DOHH2 (cell line): ENCODE measurements around the gene PARD6A.
A peak's percentile ranks its signal among the peaks of the same experiment; 100 is the strongest.

Experiments used
- H3F3A ChIP-seq: fragments of 200-600 bp; sonication (generic), shearing (Covaris generic); 2 replicates; pipeline ENCODE4 v1.6.0; 2016; ENCODE audit warnings: antibody characterized with exemption, mild to moderate bottlenecking; ENCODE audit not compliant: control insufficient read depth, insufficient read depth
- H3K27ac ChIP-seq: fragments of 200-600 bp; sonication (generic); 2 replicates; pipeline ENCODE4 v1.5.1; 2014; ENCODE audit warnings: low read depth, mild to moderate bottlenecking, low read length, moderate library complexity
- H3K27me3 ChIP-seq: fragments of 200-600 bp; sonication (generic); 2 replicates; pipeline ENCODE4 v1.6.1; 2014; ENCODE audit warnings: mild to moderate bottlenecking, low read length, mixed read lengths; ENCODE audit not compliant: control insufficient read depth
- H3K36me3 ChIP-seq: fragments of 200-600 bp; sonication (generic); 2 replicates; pipeline ENCODE4 v1.6.1; 2014; ENCODE audit warnings: mild to moderate bottlenecking, low read length, moderate library complexity, mixed read lengths; ENCODE audit not compliant: control insufficient read depth
- H3K4me1 ChIP-seq: fragments of 200-600 bp; sonication (generic); 2 replicates; pipeline ENCODE4 v1.6.1; 2014; ENCODE audit warnings: mild to moderate bottlenecking, low read length, mixed read lengths; ENCODE audit not compliant: control insufficient read depth
- H3K4me2 ChIP-seq: fragments of 200-600 bp; sonication (generic); 2 replicates; pipeline ENCODE4 v1.6.0; 2014; ENCODE audit warnings: mild to moderate bottlenecking, low read length, moderate library complexity
- H3K4me3 ChIP-seq: fragments of 200-600 bp; sonication (generic); 2 replicates; pipeline ENCODE4 v1.5.1; 2014; ENCODE audit warnings: mild to moderate bottlenecking, low read length, mixed read lengths
- H3K79me2 ChIP-seq: fragments of 200-600 bp; sonication (generic); 2 replicates; pipeline ENCODE4 v1.6.1; 2014; ENCODE audit warnings: mild to moderate bottlenecking, low read length, mixed read lengths; ENCODE audit not compliant: control insufficient read depth
- H3K9me2 ChIP-seq: fragments of 200-600 bp; sonication (generic); replicated peaks from 2 replicates; pipeline ENCODE4 v1.6.1; 2014; ENCODE audit warnings: mild to moderate bottlenecking, low read length, mixed read lengths; ENCODE audit not compliant: control insufficient read depth
- H3K9me3 ChIP-seq: fragments of 200-600 bp; sonication (generic); 2 replicates; pipeline ENCODE4 v1.6.1; 2014; ENCODE audit warnings: antibody characterized with exemption, low read length, mixed read lengths; ENCODE audit not compliant: control insufficient read depth, insufficient read depth
- H4K20me1 ChIP-seq: fragments of 200-600 bp; sonication (generic); 2 replicates; pipeline ENCODE4 v1.6.0; 2014; ENCODE audit warnings: low read depth, mild to moderate bottlenecking, antibody characterized with exemption, low read length, moderate library complexity; ENCODE audit not compliant: control insufficient read depth, insufficient read depth
- EZH2phosphoT487 ChIP-seq: fragments of 200-600 bp; sonication (generic); IDR thresholded peaks from 2 replicates; pipeline ENCODE4 v1.6.1; 2017; ENCODE audit warnings: borderline replicate concordance, mild to moderate bottlenecking, antibody characterized with exemption, low read length, moderate library complexity, mixed read lengths
- TF ChIP-seq, protein P1 (sequence below): fragments of 200-600 bp; sonication (generic); IDR thresholded peaks from one replicate; pipeline ENCODE4 v1.5.1; 2014; ENCODE audit warnings: antibody characterized with exemption, mild to moderate bottlenecking, low read depth, low read length; ENCODE audit not compliant: poor library complexity, severe bottlenecking

The PARD6A gene

DNA sequence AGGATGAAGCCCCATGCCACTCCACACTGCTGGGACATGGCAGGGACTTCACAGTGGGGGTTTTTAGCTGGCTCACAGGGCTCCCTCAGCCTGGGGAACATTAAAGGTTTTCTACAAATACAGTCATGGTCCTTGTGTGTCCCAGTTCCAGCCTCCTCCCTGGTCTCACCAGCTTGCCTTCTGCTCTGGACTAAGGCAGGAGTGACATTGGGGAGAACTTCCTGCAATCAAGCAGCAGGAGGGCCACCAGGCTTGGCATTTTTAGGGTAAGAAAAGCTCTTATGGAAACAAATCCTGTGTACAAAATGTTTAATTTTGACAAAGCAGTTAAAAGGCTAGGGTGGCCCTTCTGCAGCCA is 1.9 kb downstream of the PARD6A start:
- no peaks in the 10 kb centered on the region for H3K9me3 ChIP-seq
- H3K27ac ChIP-seq: no peak overlapping the region
- no peaks in the 10 kb centered on the region for H3K9me2 ChIP-seq
- no peak overlapping the region for H3K4me3 ChIP-seq
- peaks cover 4% of the 10 kb centered on the region; the same call in 1 of the 2 replicates for H4K20me1 ChIP-seq
- H3K36me3 ChIP-seq: peaks cover 40% of the 10 kb centered on the region
- H3K27me3 ChIP-seq: no peaks in the 10 kb centered on the region
- H3K4me2 ChIP-seq: no peak overlapping the region
- peaks cover 41% of the 10 kb centered on the region for H3K4me1 ChIP-seq
- no peaks in the 10 kb centered on the region for H3F3A ChIP-seq
- TF ChIP-seq EZH2phosphoT487: no peak
- TF ChIP-seq, protein P1, sequence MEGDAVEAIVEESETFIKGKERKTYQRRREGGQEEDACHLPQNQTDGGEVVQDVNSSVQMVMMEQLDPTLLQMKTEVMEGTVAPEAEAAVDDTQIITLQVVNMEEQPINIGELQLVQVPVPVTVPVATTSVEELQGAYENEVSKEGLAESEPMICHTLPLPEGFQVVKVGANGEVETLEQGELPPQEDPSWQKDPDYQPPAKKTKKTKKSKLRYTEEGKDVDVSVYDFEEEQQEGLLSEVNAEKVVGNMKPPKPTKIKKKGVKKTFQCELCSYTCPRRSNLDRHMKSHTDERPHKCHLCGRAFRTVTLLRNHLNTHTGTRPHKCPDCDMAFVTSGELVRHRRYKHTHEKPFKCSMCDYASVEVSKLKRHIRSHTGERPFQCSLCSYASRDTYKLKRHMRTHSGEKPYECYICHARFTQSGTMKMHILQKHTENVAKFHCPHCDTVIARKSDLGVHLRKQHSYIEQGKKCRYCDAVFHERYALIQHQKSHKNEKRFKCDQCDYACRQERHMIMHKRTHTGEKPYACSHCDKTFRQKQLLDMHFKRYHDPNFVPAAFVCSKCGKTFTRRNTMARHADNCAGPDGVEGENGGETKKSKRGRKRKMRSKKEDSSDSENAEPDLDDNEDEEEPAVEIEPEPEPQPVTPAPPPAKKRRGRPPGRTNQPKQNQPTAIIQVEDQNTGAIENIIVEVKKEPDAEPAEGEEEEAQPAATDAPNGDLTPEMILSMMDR: no peak
- H3K79me2 ChIP-seq: peaks cover 29% of the 10 kb centered on the region

DNA sequence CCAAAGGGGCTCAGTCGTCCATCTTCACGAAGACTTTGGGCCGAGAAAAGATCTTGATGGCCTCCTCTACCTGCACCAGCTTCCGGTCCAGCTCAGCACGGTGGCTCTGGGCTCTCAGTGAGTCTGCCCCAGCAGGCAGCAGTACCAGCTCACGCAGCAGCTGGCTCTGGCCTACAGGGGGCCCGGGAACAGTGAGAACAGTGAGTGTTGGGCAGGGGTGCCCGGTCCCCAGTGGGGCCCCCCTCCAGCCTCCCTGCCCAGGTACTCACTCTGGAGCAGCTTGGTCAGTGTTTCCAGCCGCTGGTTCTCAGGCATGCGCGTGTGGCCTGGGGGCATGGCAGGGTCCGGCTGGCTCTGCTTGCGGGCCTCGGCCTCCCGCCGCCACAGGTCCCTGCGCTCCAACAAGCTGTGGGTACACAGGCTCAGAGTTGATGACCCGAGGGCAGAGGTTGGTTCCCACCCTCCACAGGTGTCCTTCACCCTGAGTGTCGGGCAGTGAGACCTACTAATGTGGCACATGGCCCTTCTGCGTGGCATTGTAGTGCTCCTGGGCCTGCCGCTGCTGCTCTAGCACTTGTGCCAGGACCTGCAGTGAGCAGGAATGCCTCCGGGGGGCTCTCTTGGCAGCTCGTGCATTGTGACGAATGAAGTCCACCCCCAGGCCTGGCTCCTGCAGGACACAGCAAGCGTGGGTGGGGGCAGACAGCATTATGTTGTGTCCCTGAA is 2.6 kb downstream of the PARD6A start:
- no peaks in the 10 kb centered on the region for H3K9me3 ChIP-seq
- H3F3A ChIP-seq: no peaks in the 10 kb centered on the region
- no peak overlapping the region for H3K27ac ChIP-seq
- H3K27me3 ChIP-seq: no peaks in the 10 kb centered on the region
- TF ChIP-seq, protein P1: peak; percentile 77
- no peak for TF ChIP-seq EZH2phosphoT487
- peaks cover 24% of the 10 kb centered on the region for H3K79me2 ChIP-seq
- H4K20me1 ChIP-seq: peaks cover 4% of the 10 kb centered on the region; the same call in 1 of the 2 replicates
- no peak overlapping the region for H3K4me2 ChIP-seq
- H3K9me2 ChIP-seq: no peaks in the 10 kb centered on the region
- no peak overlapping the region for H3K4me3 ChIP-seq
- H3K4me1 ChIP-seq: peaks cover 46% of the 10 kb centered on the region
- H3K36me3 ChIP-seq: peaks cover 33% of the 10 kb centered on the region

DNA sequence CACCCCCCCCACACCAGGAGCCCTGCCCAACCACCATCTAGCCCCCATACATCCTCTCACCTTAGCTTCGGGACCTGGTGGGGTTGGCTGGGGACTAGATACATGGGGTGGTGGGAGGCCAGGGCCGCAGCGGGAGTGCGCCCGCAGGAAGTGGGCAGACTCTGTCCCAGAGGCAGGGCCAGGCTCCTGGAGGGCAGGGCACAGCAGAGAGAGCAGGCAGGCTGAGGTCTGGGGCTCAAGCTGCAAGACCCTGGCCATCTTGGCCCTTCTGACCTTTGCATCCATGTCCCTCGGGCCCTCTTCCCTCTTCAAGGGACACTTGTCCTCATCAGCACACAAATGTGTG is 3.1 kb downstream of the PARD6A start:
- Histone ChIP-seq H3K4me1 (peaks cover 46% of the 10 kb centered on the region), H3F3A (0 out of 2 replicates have a peak, but pooled peaks cover 2% of the 10 kb centered on the region), H3K9me2 (no peaks in the 10 kb centered on the region), H3K9me3 (no peaks in the 10 kb centered on the region), H3K27me3 (no peaks in the 10 kb centered on the region), H3K27ac (no peak overlapping the region), H4K20me1 (peaks cover 4% of the 10 kb centered on the region; the same call in 1 of the 2 replicates), H3K4me3 (no peak overlapping the region), H3K79me2 (peaks cover 19% of the 10 kb centered on the region), H3K4me2 (no peak overlapping the region), H3K36me3 (peaks cover 28% of the 10 kb centered on the region)
- TF ChIP-seq, protein P1: peak; percentile 15
- no peak for TF ChIP-seq EZH2phosphoT487
